Measurements from ENCODE around the gene RETREG1. TPM values are rescaled to one million over a fixed set of nuclear protein-coding genes. Genes with fewer than 3 reads are reported as not detected.

RETREG1 gene, protein sequence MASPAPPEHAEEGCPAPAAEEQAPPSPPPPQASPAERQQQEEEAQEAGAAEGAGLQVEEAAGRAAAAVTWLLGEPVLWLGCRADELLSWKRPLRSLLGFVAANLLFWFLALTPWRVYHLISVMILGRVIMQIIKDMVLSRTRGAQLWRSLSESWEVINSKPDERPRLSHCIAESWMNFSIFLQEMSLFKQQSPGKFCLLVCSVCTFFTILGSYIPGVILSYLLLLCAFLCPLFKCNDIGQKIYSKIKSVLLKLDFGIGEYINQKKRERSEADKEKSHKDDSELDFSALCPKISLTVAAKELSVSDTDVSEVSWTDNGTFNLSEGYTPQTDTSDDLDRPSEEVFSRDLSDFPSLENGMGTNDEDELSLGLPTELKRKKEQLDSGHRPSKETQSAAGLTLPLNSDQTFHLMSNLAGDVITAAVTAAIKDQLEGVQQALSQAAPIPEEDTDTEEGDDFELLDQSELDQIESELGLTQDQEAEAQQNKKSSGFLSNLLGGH
- total RNA-seq, result 1.0 and 1.3 TPM in 2 replicates

DNA sequence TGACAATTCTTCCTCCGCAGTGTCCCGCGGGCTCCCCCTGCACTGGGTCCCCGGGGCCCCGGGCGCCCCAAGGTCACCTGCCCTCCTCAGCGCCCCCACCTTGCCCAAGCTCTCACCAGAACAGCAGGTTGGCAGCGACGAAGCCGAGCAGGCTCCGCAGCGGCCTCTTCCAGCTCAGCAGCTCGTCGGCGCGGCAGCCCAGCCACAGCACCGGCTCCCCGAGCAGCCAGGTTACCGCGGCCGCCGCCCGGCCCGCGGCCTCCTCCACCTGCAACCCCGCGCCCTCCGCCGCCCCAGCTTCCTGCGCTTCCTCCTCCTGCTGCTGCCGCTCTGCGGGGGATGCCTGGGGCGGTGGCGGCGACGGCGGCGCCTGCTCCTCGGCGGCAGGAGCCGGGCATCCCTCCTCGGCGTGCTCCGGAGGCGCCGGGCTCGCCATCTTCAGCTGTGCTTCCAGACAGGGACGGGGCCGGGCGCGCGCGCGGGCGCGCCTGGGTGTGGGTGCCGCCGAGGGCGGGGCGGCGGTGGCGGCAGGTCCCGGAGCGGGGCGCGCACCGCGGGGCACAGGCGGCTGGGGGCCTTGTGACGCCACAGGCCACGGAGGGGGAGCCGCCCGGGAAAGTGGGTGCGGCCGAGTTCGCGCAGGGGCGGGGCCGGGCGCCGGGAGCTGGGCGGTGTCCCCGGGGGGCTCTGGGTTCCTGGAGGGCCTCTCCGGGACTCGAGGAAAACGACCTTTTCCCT, at the start of gene RETREG1:
Gene RETREG1, minus strand, starts transcription at position 462 of the 738 bp plus-strand sequence. Its CDS starts 26 bp downstream, at position 436.

GRCh38 chr5:16465544-16466432, 151.0 kb downstream of the RETREG1 start, which contains the start of gene ZNF622:
TSS of gene ZNF622 (minus strand) at chr5:16465800. CDS start at chr5:16465665, 135 bp downstream.

Other genes with a start within 250 kb of the RETREG1 start
- 50.8 and 58.6 TPM in 2 replicates for gene ZNF622, start 151.2 kb downstream of the RETREG1 start, total RNA-seq

Measured in smooth muscle cell of trachea (primary cell).